GM12892 (cell line): ENCODE measurements around the gene NPAS3.

Experiments used
- POLR2A ChIP-seq: IDR thresholded peaks from 2 replicates; pipeline ENCODE4 v1.6.1; 2011; ENCODE audit warnings: low read depth, low read length, control low read depth
- POLR2AphosphoS5 ChIP-seq: IDR thresholded peaks from 2 replicates; pipeline ENCODE4 v1.6.1; 2011; ENCODE audit warnings: low read depth, low read length, control low read depth

DNA sequence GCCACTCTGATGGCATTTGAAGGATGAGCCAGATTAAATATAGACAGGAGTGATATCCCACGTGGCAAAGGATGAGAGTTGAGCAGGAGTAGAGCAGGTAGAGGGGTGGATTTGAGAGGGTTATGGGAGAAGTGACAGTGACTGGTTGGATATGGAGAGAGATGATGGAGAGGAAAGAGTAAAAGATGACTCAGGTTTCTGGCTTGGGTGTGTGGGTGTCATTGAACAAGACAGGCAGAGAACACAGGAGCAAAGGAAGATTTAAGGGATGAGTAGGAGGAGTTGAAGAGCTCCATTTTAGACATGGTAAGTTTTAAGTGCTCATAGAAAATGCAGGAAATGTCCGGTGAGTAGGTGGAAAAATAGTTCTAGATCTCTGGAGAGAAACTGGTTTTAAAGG is 875.3 kb downstream of the NPAS3 start:
- TF ChIP-seq POLR2A (no peak), POLR2AphosphoS5 (no peak)
